ENCODE data around the gene VAV3. TPM values are rescaled to one million over a fixed set of nuclear protein-coding genes. Genes with fewer than 3 reads are reported as not detected.

The VAV3 gene
- total RNA-seq, 4 donors from 2014 or later: 0.33 to 12.1 (median 0.47) TPM

DNA sequence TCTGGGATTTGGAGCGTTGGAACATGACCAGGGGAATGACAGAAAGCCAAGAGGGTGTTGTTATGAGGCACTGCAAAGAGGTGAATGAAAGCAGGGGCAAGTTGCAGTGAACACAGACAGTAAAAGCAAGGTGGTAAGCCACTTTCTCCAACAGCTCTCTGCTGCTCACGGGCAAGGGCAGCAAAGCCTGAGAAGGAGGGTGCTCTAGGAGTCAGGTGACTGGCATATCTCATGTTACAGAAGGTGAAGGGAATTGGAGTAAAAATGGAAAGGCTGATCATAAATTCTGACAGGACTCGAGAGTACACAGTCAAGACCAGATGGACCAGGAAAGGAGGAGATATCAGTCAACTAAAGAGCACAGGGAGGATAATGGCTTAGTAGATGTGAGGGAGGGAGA, 14.5 kb downstream of the VAV3 start:
- H3K9me3 ChIP-seq: no peaks in the 10 kb centered on the region
- intact Hi-C loops (cut with DNase I; ENCODE audit: low total_unique reads) (loop anchor here (5.0 kb wide), 1 partner anchor 102 kb away; no protein-coding TSS in a partner anchor), in situ Hi-C loops (cut with MboI; ENCODE audit: low sequenced_read_pairs in 4 of 4) (no loop called here)
- no peaks in the 10 kb centered on the region for H3K27me3 ChIP-seq
- DNase-seq: no peak
- peaks cover 10 to 14% of the 10 kb centered on the region in 2 donors for H3K4me1 ChIP-seq
- H3K27ac ChIP-seq: no peak overlapping the region
- ATAC-seq: no peak
- TF ChIP-seq POLR2A (IDR thresholded peaks at IDR 0.05): no peak
- TF ChIP-seq, protein P1, sequence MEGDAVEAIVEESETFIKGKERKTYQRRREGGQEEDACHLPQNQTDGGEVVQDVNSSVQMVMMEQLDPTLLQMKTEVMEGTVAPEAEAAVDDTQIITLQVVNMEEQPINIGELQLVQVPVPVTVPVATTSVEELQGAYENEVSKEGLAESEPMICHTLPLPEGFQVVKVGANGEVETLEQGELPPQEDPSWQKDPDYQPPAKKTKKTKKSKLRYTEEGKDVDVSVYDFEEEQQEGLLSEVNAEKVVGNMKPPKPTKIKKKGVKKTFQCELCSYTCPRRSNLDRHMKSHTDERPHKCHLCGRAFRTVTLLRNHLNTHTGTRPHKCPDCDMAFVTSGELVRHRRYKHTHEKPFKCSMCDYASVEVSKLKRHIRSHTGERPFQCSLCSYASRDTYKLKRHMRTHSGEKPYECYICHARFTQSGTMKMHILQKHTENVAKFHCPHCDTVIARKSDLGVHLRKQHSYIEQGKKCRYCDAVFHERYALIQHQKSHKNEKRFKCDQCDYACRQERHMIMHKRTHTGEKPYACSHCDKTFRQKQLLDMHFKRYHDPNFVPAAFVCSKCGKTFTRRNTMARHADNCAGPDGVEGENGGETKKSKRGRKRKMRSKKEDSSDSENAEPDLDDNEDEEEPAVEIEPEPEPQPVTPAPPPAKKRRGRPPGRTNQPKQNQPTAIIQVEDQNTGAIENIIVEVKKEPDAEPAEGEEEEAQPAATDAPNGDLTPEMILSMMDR (IDR thresholded peaks at IDR 0.05 in 4 of 5, conservative IDR thresholded peaks at IDR 0.05 in 1 of 5): no peak
- H3K4me3 ChIP-seq: no peak overlapping the region
- no peaks in the 10 kb centered on the region for H3K36me3 ChIP-seq

DNA sequence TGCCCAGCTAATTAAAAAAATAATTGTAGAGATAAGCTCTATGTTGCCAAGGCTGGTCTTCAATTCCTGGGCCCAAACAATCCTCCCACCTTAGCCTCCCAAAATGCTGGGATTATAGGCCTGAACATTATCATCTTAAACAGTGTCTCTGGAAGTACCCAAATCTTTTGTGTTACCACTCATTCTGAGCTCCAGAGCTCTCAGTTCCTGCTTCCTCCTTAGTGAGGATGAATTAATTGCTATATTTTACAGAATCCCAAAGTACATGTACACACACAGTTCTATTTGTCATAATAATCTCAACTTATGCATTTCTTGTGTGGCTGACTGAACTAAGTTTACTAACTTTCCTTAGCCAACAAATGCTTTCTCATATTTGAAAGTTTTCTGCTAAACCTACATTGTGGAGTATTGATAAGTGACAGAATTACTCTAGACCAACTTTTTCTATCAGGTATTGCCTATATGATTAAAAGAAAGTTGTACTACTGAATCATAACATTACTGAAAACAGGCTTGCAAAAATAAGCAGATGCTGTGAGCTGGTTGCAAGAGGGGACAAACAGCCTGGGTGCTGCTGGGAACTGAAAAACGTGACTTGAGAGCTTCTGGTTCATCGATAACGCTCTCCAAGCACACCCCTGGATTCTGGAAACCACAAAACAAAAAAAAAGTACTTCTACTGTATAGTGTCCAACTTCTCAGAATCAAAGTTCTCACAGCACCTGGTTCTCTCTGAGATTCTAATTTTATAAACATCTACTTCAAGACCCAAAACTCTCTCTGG, 15.3 kb downstream of the VAV3 start:
- no peaks in the 10 kb centered on the region for H3K36me3 ChIP-seq
- H3K27ac ChIP-seq: no peak overlapping the region
- in situ Hi-C loops (cut with MboI; ENCODE audit: low sequenced_read_pairs in 4 of 4): no loop called here
- DNase-seq (no peak), ATAC-seq (no peak)
- no peak for TF ChIP-seq POLR2A (IDR thresholded peaks at IDR 0.05)
- TF ChIP-seq, protein P1 (IDR thresholded peaks at IDR 0.05 in 4 of 5, conservative IDR thresholded peaks at IDR 0.05 in 1 of 5): no peak
- no peaks in the 10 kb centered on the region for H3K9me3 ChIP-seq
- intact Hi-C loops (cut with DNase I; ENCODE audit: low total_unique reads): loop anchor here (5.0 to 10.0 kb wide), 2 partner anchors 103 to 165 kb away; no protein-coding TSS in a partner anchor
- H3K4me3 ChIP-seq: no peak overlapping the region
- H3K4me1 ChIP-seq: peaks cover 10 to 14% of the 10 kb centered on the region in 2 donors
- no peaks in the 10 kb centered on the region for H3K27me3 ChIP-seq

DNA sequence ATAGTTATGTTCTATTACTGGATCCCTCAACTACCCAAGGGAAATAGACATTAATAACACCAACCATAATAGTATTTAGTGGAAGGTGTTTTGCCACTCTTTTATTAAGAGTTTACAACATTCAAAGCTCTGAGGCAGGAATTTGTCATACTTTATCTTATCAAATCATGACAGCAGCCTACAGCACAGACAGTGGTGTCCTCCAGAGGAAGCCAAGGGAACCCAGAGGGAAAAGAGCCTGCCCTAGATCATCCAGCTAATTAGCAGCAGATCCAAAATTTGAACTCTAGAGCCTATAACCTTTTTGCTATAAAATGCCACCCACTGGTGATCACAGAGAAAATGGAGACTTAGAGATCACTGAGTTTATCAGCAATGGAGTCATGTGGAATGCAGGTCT, 18.2 kb downstream of the VAV3 start:
- Histone ChIP-seq H3K27me3 (no peaks in the 10 kb centered on the region), H3K27ac (no peak overlapping the region), H3K36me3 (no peaks in the 10 kb centered on the region), H3K9me3 (no peaks in the 10 kb centered on the region), H3K4me3 (no peak overlapping the region), H3K4me1 (no peaks in the 10 kb centered on the region)
- no peak for TF ChIP-seq POLR2A (IDR thresholded peaks at IDR 0.05)
- TF ChIP-seq, protein P1 (IDR thresholded peaks at IDR 0.05 in 4 of 5, conservative IDR thresholded peaks at IDR 0.05 in 1 of 5): no peak
- ATAC-seq (no peak), DNase-seq (no peak)
- intact Hi-C loops (cut with DNase I; ENCODE audit: low total_unique reads): loop anchor here (10.0 kb wide), 1 partner anchor 162 kb away; no protein-coding TSS in a partner anchor
- in situ Hi-C loops (cut with MboI; ENCODE audit: low sequenced_read_pairs in 4 of 4): no loop called here

DNA sequence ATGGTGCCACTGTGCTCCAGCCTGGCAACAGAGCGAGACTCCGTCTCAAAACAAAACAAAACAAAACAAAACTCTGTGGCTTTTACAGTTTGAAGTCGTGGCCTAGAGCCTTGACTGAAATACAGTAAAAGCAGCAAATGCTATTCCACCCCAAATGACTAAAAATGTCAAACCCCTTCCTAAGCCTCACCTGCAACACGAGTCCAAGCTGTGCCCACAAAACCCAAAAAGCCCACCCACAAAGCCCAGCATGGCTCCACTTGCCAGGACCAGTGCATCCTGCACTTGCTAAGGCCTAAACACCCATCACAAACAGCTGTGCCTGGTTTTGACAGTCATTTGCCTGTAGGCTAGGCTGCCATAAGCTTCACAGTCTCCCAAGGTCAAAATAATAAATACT, 21.3 kb downstream of the VAV3 start:
- in situ Hi-C loops (cut with MboI; ENCODE audit: low sequenced_read_pairs in 4 of 4): no loop called here
- no peaks in the 10 kb centered on the region for H3K9me3 ChIP-seq
- TF ChIP-seq, protein P1 (IDR thresholded peaks at IDR 0.05 in 4 of 5, conservative IDR thresholded peaks at IDR 0.05 in 1 of 5): no peak
- no peak for TF ChIP-seq POLR2A (IDR thresholded peaks at IDR 0.05)
- no peak overlapping the region for H3K27ac ChIP-seq
- intact Hi-C loops (cut with DNase I; ENCODE audit: low total_unique reads): loop anchor here (10.0 kb wide), 1 partner anchor 159 kb away; no protein-coding TSS in a partner anchor
- H3K4me3 ChIP-seq: no peak overlapping the region
- ATAC-seq (no peak), DNase-seq (no peak)
- no peaks in the 10 kb centered on the region for H3K4me1 ChIP-seq
- H3K36me3 ChIP-seq: no peaks in the 10 kb centered on the region
- H3K27me3 ChIP-seq: no peaks in the 10 kb centered on the region

Data from gastrocnemius medialis (tissue), 4 donors.